Suprapubic skin (tissue), 3 donors: ENCODE measurements around the gene TNS3.

Source experiments
- POLR2A ChIP-seq, 2 donors: fragments of 450-650 bp; IDR thresholded peaks; one replicate each; pipeline ENCODE4 v1.6.1; 2017; ENCODE audit warnings: antibody characterized with exemption in 2 of 2, mild to moderate bottlenecking in 2 of 2, moderate library complexity in 2 of 2
- TF ChIP-seq, protein P1 (sequence below), 2 donors: fragments of 200-600 bp in 1 of 2; fragments of 450-650 bp in 1 of 2; sonication (generic) in 1 of 2; IDR thresholded peaks; one replicate each; pipeline ENCODE4 v1.5.1; 2016 to 2019; ENCODE audit warnings: antibody characterized with exemption in 2 of 2, mild to moderate bottlenecking in 1 of 2, moderate library complexity in 1 of 2

DNA sequence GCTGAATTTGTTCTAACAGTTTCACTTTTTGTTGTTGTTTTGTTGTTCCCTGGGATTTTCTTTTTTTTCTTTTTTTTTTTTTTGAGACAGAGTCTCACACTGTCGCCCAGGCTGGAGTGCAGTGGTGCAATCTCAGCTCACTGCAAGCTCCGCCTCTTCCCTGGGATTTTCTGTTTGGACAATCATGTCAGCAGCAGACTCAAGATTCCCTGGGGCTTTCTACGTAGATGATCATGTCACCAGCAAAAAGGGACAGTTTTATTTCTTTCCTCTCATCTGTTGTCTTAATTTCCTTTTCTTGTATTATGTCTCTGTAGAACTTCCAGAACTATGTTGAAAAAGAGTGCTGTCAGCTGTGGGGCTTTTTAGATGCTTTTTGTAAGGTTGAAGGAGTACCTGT, 241.4 kb downstream of the TNS3 start:
- TF ChIP-seq, protein P1, sequence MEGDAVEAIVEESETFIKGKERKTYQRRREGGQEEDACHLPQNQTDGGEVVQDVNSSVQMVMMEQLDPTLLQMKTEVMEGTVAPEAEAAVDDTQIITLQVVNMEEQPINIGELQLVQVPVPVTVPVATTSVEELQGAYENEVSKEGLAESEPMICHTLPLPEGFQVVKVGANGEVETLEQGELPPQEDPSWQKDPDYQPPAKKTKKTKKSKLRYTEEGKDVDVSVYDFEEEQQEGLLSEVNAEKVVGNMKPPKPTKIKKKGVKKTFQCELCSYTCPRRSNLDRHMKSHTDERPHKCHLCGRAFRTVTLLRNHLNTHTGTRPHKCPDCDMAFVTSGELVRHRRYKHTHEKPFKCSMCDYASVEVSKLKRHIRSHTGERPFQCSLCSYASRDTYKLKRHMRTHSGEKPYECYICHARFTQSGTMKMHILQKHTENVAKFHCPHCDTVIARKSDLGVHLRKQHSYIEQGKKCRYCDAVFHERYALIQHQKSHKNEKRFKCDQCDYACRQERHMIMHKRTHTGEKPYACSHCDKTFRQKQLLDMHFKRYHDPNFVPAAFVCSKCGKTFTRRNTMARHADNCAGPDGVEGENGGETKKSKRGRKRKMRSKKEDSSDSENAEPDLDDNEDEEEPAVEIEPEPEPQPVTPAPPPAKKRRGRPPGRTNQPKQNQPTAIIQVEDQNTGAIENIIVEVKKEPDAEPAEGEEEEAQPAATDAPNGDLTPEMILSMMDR (IDR thresholded peaks at IDR 0.05), result no peak
- TF ChIP-seq POLR2A (IDR thresholded peaks at IDR 0.05), result no peak
